SKM-1 (cell line): ENCODE data around the gene CAPN3.
A peak's percentile ranks its signal among the peaks of the same experiment; 100 is the strongest.
"Not testable (repeated sequence)": the region's sequence is repeated elsewhere in the genome, so short reads cannot be mapped to it uniquely, and the experiment has no call there.

Experiments used
- DNase-seq: peaks from one replicate; lab custom pipeline; 2025; ENCODE audit not compliant: unreplicated experiment; lab: John Stamatoyannopoulos, UW

CAPN3 gene

GRCh38 chr15:42359249-42359648, at the start of gene CAPN3:
Gene CAPN3, plus strand, starts transcription at chr15:42359501. Its CDS starts 305 bp downstream, at chr15:42359806.
- peak; percentile 27 for DNase-seq

- DNase-seq: no peak
Measured at GRCh38 chr15:42313463-42313862, 45.8 kb upstream of the CAPN3 start.

- DNase-seq: no peak
Measured at GRCh38 chr15:42314818-42315217, 44.5 kb upstream of the CAPN3 start.

- no peak for DNase-seq
Measured at GRCh38 chr15:42315521-42315920, 43.8 kb upstream of the CAPN3 start.

GRCh38 chr15:42316282-42316805, 43.0 kb upstream of the CAPN3 start:
- not testable (repeated sequence) for DNase-seq

- no peak for DNase-seq
Measured at GRCh38 chr15:42319206-42319605, 40.1 kb upstream of the CAPN3 start.

- no peak for DNase-seq
Measured at GRCh38 chr15:42324308-42324707, 35.0 kb upstream of the CAPN3 start.

GRCh38 chr15:42329161-42329560, 30.1 kb upstream of the CAPN3 start:
- no peak for DNase-seq

- no peak for DNase-seq
Measured at GRCh38 chr15:42329992-42330391, 29.3 kb upstream of the CAPN3 start.

- peak; percentile 39 for DNase-seq
Measured at GRCh38 chr15:42331235-42331634, 28.1 kb upstream of the CAPN3 start.

GRCh38 chr15:42332331-42332730, 27.0 kb upstream of the CAPN3 start:
- DNase-seq: no peak

GRCh38 chr15:42335074-42335473, 24.2 kb upstream of the CAPN3 start:
- DNase-seq: no peak

GRCh38 chr15:42336650-42337049, 22.7 kb upstream of the CAPN3 start:
- DNase-seq: not testable (repeated sequence)

GRCh38 chr15:42337104-42337503, 22.2 kb upstream of the CAPN3 start:
- DNase-seq: not testable (repeated sequence)

GRCh38 chr15:42338500-42338899, 20.8 kb upstream of the CAPN3 start:
- DNase-seq: no peak

- DNase-seq: no peak
Measured at GRCh38 chr15:42343596-42344232, 15.6 kb upstream of the CAPN3 start.

GRCh38 chr15:42344763-42345162, 14.5 kb upstream of the CAPN3 start:
- DNase-seq: peak; percentile 31

GRCh38 chr15:42345504-42345903, 13.8 kb upstream of the CAPN3 start:
- no peak for DNase-seq

GRCh38 chr15:42348083-42348482, 11.2 kb upstream of the CAPN3 start:
- DNase-seq: no peak

GRCh38 chr15:42349186-42349585, 10.1 kb upstream of the CAPN3 start:
- no peak for DNase-seq

GRCh38 chr15:42352401-42352800, 6.9 kb upstream of the CAPN3 start:
- no peak for DNase-seq

GRCh38 chr15:42353061-42353460, 6.2 kb upstream of the CAPN3 start:
- DNase-seq: no peak

- no peak for DNase-seq
Measured at GRCh38 chr15:42354824-42355223, 4.5 kb upstream of the CAPN3 start.
